ENCODE results near the gene CATSPER1. TPM values are rescaled to one million over a fixed set of nuclear protein-coding genes. Genes with fewer than 3 reads are reported as not detected.
A peak's percentile ranks its signal among the peaks of the same experiment; 100 is the strongest.

The CATSPER1 gene
- 0.34 TPM for polyA plus RNA-seq (2013)

GRCh38 chr11:66026017-66026529, at the start of gene CATSPER1:
Gene CATSPER1 (minus strand): TSS chr11:66026479. CDS start chr11:66026379, 100 bp downstream.
- ChIA-PET POLR2A (interaction anchor here (0.9 kb wide), 1 partner anchor 19 kb away, joined by 3 read pairs; no protein-coding TSS in a partner anchor), CTCF (interaction anchor here (3.0 to 4.2 kb wide), 2 partner anchors 11 to 18 kb away, joined by 10 to 21 read pairs; no protein-coding TSS in a partner anchor)
- Histone ChIP-seq H3K9me3 (ENCODE audit: control extremely low read depth in 1 of 5, control insufficient read depth in 4 of 5, insufficient read depth in 2 of 5, low read depth in 1 of 5, low read length in 4 of 5) (no peaks in the 10 kb centered on the region), H3K27ac (ENCODE audit: insufficient read depth in 1 of 2, low read depth in 1 of 2, low read length in 2 of 2, poor library complexity in 1 of 2, severe bottlenecking in 2 of 2) (no peak within 1 kb of the TSS), H3K27me3 (replicated peaks in 2 of 5; ENCODE audit: control insufficient read depth in 4 of 5, insufficient read depth in 5 of 5, low read length in 4 of 5) (peaks cover 0 to 7% (median 0%) of the 10 kb centered on the region in 5 experiments), H3K4me3 (ENCODE audit: control insufficient read depth in 1 of 7, extremely low read depth in 1 of 7, insufficient read depth in 4 of 7, low read depth in 2 of 7, low read length in 6 of 7) (no peak within 1 kb of the TSS), H3K36me3 (ENCODE audit: control insufficient read depth in 4 of 4, insufficient read depth in 4 of 4, low read length in 3 of 4) (no peaks in the 10 kb centered on the region), H3K4me1 (ENCODE audit: control extremely low read depth in 1 of 4, control insufficient read depth in 4 of 4, insufficient read depth in 4 of 4, low read length in 3 of 4) (peaks cover 0 to 18% (median 14%) of the 10 kb centered on the region in 4 experiments)
- 95% methylated on average over 18 of the region's 18 CpGs for WGBS (ENCODE audit: insufficient coverage)
- no peak for DNase-seq

- no peak for DNase-seq
- Histone ChIP-seq H3K27me3 (replicated peaks in 2 of 5; ENCODE audit: control insufficient read depth in 4 of 5, insufficient read depth in 5 of 5, low read length in 4 of 5) (no peaks in the 10 kb centered on the region), H3K4me1 (ENCODE audit: control extremely low read depth in 1 of 4, control insufficient read depth in 4 of 4, insufficient read depth in 4 of 4, low read length in 3 of 4) (peaks cover 12 to 41% (median 23%) of the 10 kb centered on the region in 4 experiments), H3K36me3 (ENCODE audit: control insufficient read depth in 4 of 4, insufficient read depth in 4 of 4, low read length in 3 of 4) (peaks cover 3 to 33% (median 20%) of the 10 kb centered on the region in 4 experiments), H3K4me3 (ENCODE audit: control insufficient read depth in 1 of 7, extremely low read depth in 1 of 7, insufficient read depth in 4 of 7, low read depth in 2 of 7, low read length in 6 of 7) (no peak overlapping the region), H3K27ac (ENCODE audit: insufficient read depth in 1 of 2, low read depth in 1 of 2, low read length in 2 of 2, poor library complexity in 1 of 2, severe bottlenecking in 2 of 2) (no peak overlapping the region), H3K9me3 (ENCODE audit: control extremely low read depth in 1 of 5, control insufficient read depth in 4 of 5, insufficient read depth in 2 of 5, low read depth in 1 of 5, low read length in 4 of 5) (no peaks in the 10 kb centered on the region)
- POLR2A ChIA-PET = no interaction called here
- CTCF ChIA-PET = interaction anchor here (1.5 kb wide), 1 partner anchor 12 kb away, joined by 3 read pairs; no protein-coding TSS in a partner anchor
- 100% methylated on average over 3 of the region's 4 CpGs for WGBS (ENCODE audit: insufficient coverage)
Measured at GRCh38 chr11:66075273-66075672, 49.0 kb upstream of the CATSPER1 start.

- ChIA-PET POLR2A (no interaction called here), CTCF (interaction anchor here (0.7 kb wide), 1 partner anchor 21 kb away, joined by 3 read pairs; no protein-coding TSS in a partner anchor)
- Histone ChIP-seq H3K4me3 (ENCODE audit: control insufficient read depth in 1 of 7, extremely low read depth in 1 of 7, insufficient read depth in 4 of 7, low read depth in 2 of 7, low read length in 6 of 7) (no peak overlapping the region), H3K4me1 (ENCODE audit: control extremely low read depth in 1 of 4, control insufficient read depth in 4 of 4, insufficient read depth in 4 of 4, low read length in 3 of 4) (peaks cover 14 to 37% (median 27%) of the 10 kb centered on the region in 4 experiments), H3K9me3 (ENCODE audit: control extremely low read depth in 1 of 5, control insufficient read depth in 4 of 5, insufficient read depth in 2 of 5, low read depth in 1 of 5, low read length in 4 of 5) (no peaks in the 10 kb centered on the region), H3K27me3 (replicated peaks in 2 of 5; ENCODE audit: control insufficient read depth in 4 of 5, insufficient read depth in 5 of 5, low read length in 4 of 5) (no peaks in the 10 kb centered on the region), H3K36me3 (ENCODE audit: control insufficient read depth in 4 of 4, insufficient read depth in 4 of 4, low read length in 3 of 4) (peaks cover 3 to 33% (median 24%) of the 10 kb centered on the region in 4 experiments), H3K27ac (ENCODE audit: insufficient read depth in 1 of 2, low read depth in 1 of 2, low read length in 2 of 2, poor library complexity in 1 of 2, severe bottlenecking in 2 of 2) (no peak overlapping the region)
- peak in 1 of 3 donors; percentile 28 for DNase-seq
- no CpG with 5 or more reads among the region's 1 CpG for WGBS (ENCODE audit: insufficient coverage)
Measured at GRCh38 chr11:66073669-66074068, 47.4 kb upstream of the CATSPER1 start.

- Histone ChIP-seq H3K4me3 (ENCODE audit: control insufficient read depth in 1 of 7, extremely low read depth in 1 of 7, insufficient read depth in 4 of 7, low read depth in 2 of 7, low read length in 6 of 7) (peak overlapping the region in 2 of 7 experiments; percentile 34 to 92), H3K9me3 (ENCODE audit: control extremely low read depth in 1 of 5, control insufficient read depth in 4 of 5, insufficient read depth in 2 of 5, low read depth in 1 of 5, low read length in 4 of 5) (no peaks in the 10 kb centered on the region), H3K36me3 (ENCODE audit: control insufficient read depth in 4 of 4, insufficient read depth in 4 of 4, low read length in 3 of 4) (peaks cover 5 to 36% (median 35%) of the 10 kb centered on the region in 4 experiments), H3K27ac (ENCODE audit: insufficient read depth in 1 of 2, low read depth in 1 of 2, low read length in 2 of 2, poor library complexity in 1 of 2, severe bottlenecking in 2 of 2) (peak overlapping the region in 1 of 2 experiments; percentile 83), H3K27me3 (replicated peaks in 2 of 5; ENCODE audit: control insufficient read depth in 4 of 5, insufficient read depth in 5 of 5, low read length in 4 of 5) (no peaks in the 10 kb centered on the region), H3K4me1 (ENCODE audit: control extremely low read depth in 1 of 4, control insufficient read depth in 4 of 4, insufficient read depth in 4 of 4, low read length in 3 of 4) (peaks cover 11 to 45% (median 31%) of the 10 kb centered on the region in 4 experiments)
- ChIA-PET POLR2A (no interaction called here), CTCF (interaction anchor here (0.9 kb wide), 1 partner anchor 61 kb away, joined by 3 read pairs; no protein-coding TSS in a partner anchor)
- WGBS (ENCODE audit: insufficient coverage) = 91% methylated on average over 8 of the region's 8 CpGs
- DNase-seq = no peak
Measured at GRCh38 chr11:66072518-66072917, 46.2 kb upstream of the CATSPER1 start.

- POLR2A ChIA-PET = interaction anchor here (3.7 kb wide), 1 partner anchor 9 kb away, joined by 17 read pairs; no protein-coding TSS in a partner anchor
- H3K4me1 ChIP-seq (ENCODE audit: control extremely low read depth in 1 of 4, control insufficient read depth in 4 of 4, insufficient read depth in 4 of 4, low read length in 3 of 4) = peaks cover 11 to 49% (median 35%) of the 10 kb centered on the region in 4 experiments
- no peaks in the 10 kb centered on the region for H3K9me3 ChIP-seq (ENCODE audit: control extremely low read depth in 1 of 5, control insufficient read depth in 4 of 5, insufficient read depth in 2 of 5, low read depth in 1 of 5, low read length in 4 of 5)
- H3K4me3 ChIP-seq (ENCODE audit: control insufficient read depth in 1 of 7, extremely low read depth in 1 of 7, insufficient read depth in 4 of 7, low read depth in 2 of 7, low read length in 6 of 7) = peak overlapping the region in 5 of 7 experiments; percentile 74 to 92 (median 88)
- DNase-seq = no peak
- CTCF ChIA-PET = interaction anchor here (0.8 to 5.8 kb wide), 5 partner anchors 10 to 70 kb away, joined by 3 to 71 read pairs (median 3); no protein-coding TSS in a partner anchor
- 100% methylated on average over 2 of the region's 3 CpGs for WGBS (ENCODE audit: insufficient coverage)
- H3K36me3 ChIP-seq (ENCODE audit: control insufficient read depth in 4 of 4, insufficient read depth in 4 of 4, low read length in 3 of 4) = peaks cover 8 to 40% (median 37%) of the 10 kb centered on the region in 4 experiments
- H3K27me3 ChIP-seq (replicated peaks in 2 of 5; ENCODE audit: control insufficient read depth in 4 of 5, insufficient read depth in 5 of 5, low read length in 4 of 5) = no peaks in the 10 kb centered on the region
- H3K27ac ChIP-seq (ENCODE audit: insufficient read depth in 1 of 2, low read depth in 1 of 2, low read length in 2 of 2, poor library complexity in 1 of 2, severe bottlenecking in 2 of 2) = peak overlapping the region; percentile 38 to 83
Measured at GRCh38 chr11:66072081-66072480, 45.8 kb upstream of the CATSPER1 start.

- POLR2A ChIA-PET = interaction anchor here (3.7 kb wide), 1 partner anchor 10 kb away, joined by 17 read pairs; no protein-coding TSS in a partner anchor
- H3K36me3 ChIP-seq (ENCODE audit: control insufficient read depth in 4 of 4, insufficient read depth in 4 of 4, low read length in 3 of 4) = peaks cover 8 to 41% (median 40%) of the 10 kb centered on the region in 4 experiments
- DNase-seq = peak in 1 of 3 donors; percentile 21
- CTCF ChIA-PET = interaction anchor here (0.8 to 5.8 kb wide), 9 partner anchors 10 to 71 kb away, joined by 3 to 71 read pairs (median 3); no protein-coding TSS in a partner anchor
- H3K27ac ChIP-seq (ENCODE audit: insufficient read depth in 1 of 2, low read depth in 1 of 2, low read length in 2 of 2, poor library complexity in 1 of 2, severe bottlenecking in 2 of 2) = peak overlapping the region; percentile 38 to 83
- peaks cover 18 to 56% (median 39%) of the 10 kb centered on the region in 4 experiments for H3K4me1 ChIP-seq (ENCODE audit: control extremely low read depth in 1 of 4, control insufficient read depth in 4 of 4, insufficient read depth in 4 of 4, low read length in 3 of 4)
- no peaks in the 10 kb centered on the region for H3K9me3 ChIP-seq (ENCODE audit: control extremely low read depth in 1 of 5, control insufficient read depth in 4 of 5, insufficient read depth in 2 of 5, low read depth in 1 of 5, low read length in 4 of 5)
- WGBS (ENCODE audit: insufficient coverage) = 13% methylated on average over 1 of the region's 2 CpGs
- H3K27me3 ChIP-seq (replicated peaks in 2 of 5; ENCODE audit: control insufficient read depth in 4 of 5, insufficient read depth in 5 of 5, low read length in 4 of 5) = no peaks in the 10 kb centered on the region
- H3K4me3 ChIP-seq (ENCODE audit: control insufficient read depth in 1 of 7, extremely low read depth in 1 of 7, insufficient read depth in 4 of 7, low read depth in 2 of 7, low read length in 6 of 7) = peak overlapping the region in 6 of 7 experiments; percentile 74 to 92 (median 82)
Measured at GRCh38 chr11:66071381-66071801, 45.1 kb upstream of the CATSPER1 start.
